CD4-positive, alpha-beta T cell (primary cell): ENCODE data around the gene MDP1. TPM values are rescaled to one million over a fixed set of nuclear protein-coding genes. Genes with fewer than 3 reads are reported as not detected.

Experiments used
- ATAC-seq: fragments of 200-7000 bp; cut with Tn5 transposase; one replicate; pipeline ENCODE4 v1.10.0; 2022; ENCODE audit warnings: mild to moderate bottlenecking; ENCODE audit not compliant: poor library complexity
- CTCF ChIA-PET: fragments of 350-600 bp; sonication (Branson Sonifier 250); formaldehyde crosslinking; loops from one replicate; lab custom pipeline; 2021; ENCODE audit warnings: antibody characterized with exemption, inconsistent platforms; lab: Charles Lee
- POLR2A ChIA-PET: fragments of 350-600 bp; sonication (Branson Sonifier 250); formaldehyde crosslinking; loops from one replicate; lab custom pipeline; 2021; ENCODE audit warnings: antibody characterized with exemption, inconsistent platforms; lab: Charles Lee
- DNase-seq, 14 experiments: peaks; one replicate each; pipeline ENCODE4 v3.0.0-alpha.2; 2013 to 2020; ENCODE audit warnings: mixed read lengths in 2 of 14
- H3K27ac ChIP-seq, 2 donors: one replicate each; pipeline versions ENCODE4 v1.5.1 to v1.7.0; 2013; ENCODE audit warnings: low read length in 2 of 2, low read depth in 1 of 2, mild to moderate bottlenecking in 1 of 2
- H3K27me3 ChIP-seq, 2 experiments: 1 replicate in 1 of 2; 2 replicates in 1 of 2; pipeline versions ENCODE4 v1.6.1 to v1.7.0; 2013; ENCODE audit warnings: low read length in 2 of 2, control low read depth in 1 of 2, mild to moderate bottlenecking in 1 of 2, moderate library complexity in 1 of 2; ENCODE audit not compliant: insufficient read depth in 2 of 2, control insufficient read depth in 1 of 2
- H3K36me3 ChIP-seq: one replicate; pipeline ENCODE4 v1.6.1; 2013; ENCODE audit warnings: low read length, control low read depth; ENCODE audit not compliant: insufficient read depth
- H3K4me1 ChIP-seq: one replicate; pipeline ENCODE4 v1.6.1; 2013; ENCODE audit warnings: low read length, control low read depth; ENCODE audit not compliant: insufficient read depth
- H3K4me3 ChIP-seq: one replicate; pipeline ENCODE4 v1.5.1; 2013; ENCODE audit warnings: mild to moderate bottlenecking, low read length, moderate library complexity
- H3K9me3 ChIP-seq, 2 experiments: 1 replicate in 1 of 2; 2 replicates in 1 of 2; pipeline versions ENCODE4 v1.6.1 to v1.7.0; 2013; ENCODE audit warnings: low read length in 2 of 2, mild to moderate bottlenecking in 2 of 2, control low read depth in 1 of 2, moderate library complexity in 1 of 2; ENCODE audit not compliant: control insufficient read depth in 1 of 2, insufficient read depth in 1 of 2
- H3K27ac Mint-ChIP-seq: one replicate; pipeline ENCODE4 v1.8.0; 2020; ENCODE audit warnings: mixed read lengths
- H3K27me3 Mint-ChIP-seq: one replicate; pipeline ENCODE4 v1.8.0; 2021; ENCODE audit warnings: mixed read lengths
- H3K36me3 Mint-ChIP-seq: one replicate; pipeline ENCODE4 v1.8.0; 2021; ENCODE audit warnings: low read depth, mixed read lengths
- H3K4me1 Mint-ChIP-seq: one replicate; pipeline ENCODE4 v1.8.0; 2021; ENCODE audit warnings: low read depth, mixed read lengths
- H3K4me3 Mint-ChIP-seq: one replicate; pipeline ENCODE4 v1.8.0; 2020; ENCODE audit warnings: mild to moderate bottlenecking, mixed read lengths
- H3K9me3 Mint-ChIP-seq: one replicate; pipeline ENCODE4 v1.8.0; 2020; ENCODE audit warnings: mixed read lengths
- intact Hi-C, 2 experiments: fragments of 100-400 bp; cut with DNase I in 1 of 2; cut with micrococcal nuclease in 1 of 2; formaldehyde crosslinking; loops; one replicate each; pipeline versions ENCODE4 v1.15.1 to v1.9.0; 2023 to 2025; cut with DNase I, micrococcal nuclease
- total RNA-seq, 174 experiments: library from RNA in 2 of 174; stranded (reverse) in 2 of 174; gene quantifications; one replicate each; pipeline ENCODE4 v1.2.3 and lab custom pipeline; 2021 to 2026
- TF ChIP-seq, protein P1 (sequence below): fragments of 200-600 bp; IDR thresholded peaks from one replicate; pipeline ENCODE4 v1.8.0; 2022; ENCODE audit warnings: antibody characterized with exemption, mild to moderate bottlenecking

Gene MDP1
- total RNA-seq, 2 experiments from 2014 or later, result 3.2 to 3.7 TPM

DNA sequence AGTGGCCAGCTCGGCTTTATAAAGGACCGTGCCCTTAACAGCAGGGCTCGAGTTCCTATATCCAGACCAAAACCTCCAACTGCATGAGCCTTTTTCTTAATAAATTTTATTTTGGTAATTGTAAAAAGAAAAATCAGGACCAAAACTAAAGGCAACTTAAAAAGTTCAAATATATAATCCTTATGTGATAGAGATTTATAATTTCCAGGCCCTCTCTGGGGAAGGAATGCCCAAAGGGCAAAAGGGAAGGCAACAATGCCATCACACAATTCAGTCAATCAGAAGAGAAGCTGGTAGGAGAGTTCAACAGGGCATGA is 26.8 kb downstream of the MDP1 start:
- peaks cover 47% of the 10 kb centered on the region for H3K4me1 Mint-ChIP-seq
- intact Hi-C loops, result loop anchor here (2.0 to 5.0 kb wide), 4 partner anchors 42 to 74 kb away; partner anchors contain the start of genes PSME2 (in 2 of the 2), RNF31 (in 2 of the 2), DCAF11 (in 1 of the 2) and GMPR2 (in 1 of the 2)

DNA sequence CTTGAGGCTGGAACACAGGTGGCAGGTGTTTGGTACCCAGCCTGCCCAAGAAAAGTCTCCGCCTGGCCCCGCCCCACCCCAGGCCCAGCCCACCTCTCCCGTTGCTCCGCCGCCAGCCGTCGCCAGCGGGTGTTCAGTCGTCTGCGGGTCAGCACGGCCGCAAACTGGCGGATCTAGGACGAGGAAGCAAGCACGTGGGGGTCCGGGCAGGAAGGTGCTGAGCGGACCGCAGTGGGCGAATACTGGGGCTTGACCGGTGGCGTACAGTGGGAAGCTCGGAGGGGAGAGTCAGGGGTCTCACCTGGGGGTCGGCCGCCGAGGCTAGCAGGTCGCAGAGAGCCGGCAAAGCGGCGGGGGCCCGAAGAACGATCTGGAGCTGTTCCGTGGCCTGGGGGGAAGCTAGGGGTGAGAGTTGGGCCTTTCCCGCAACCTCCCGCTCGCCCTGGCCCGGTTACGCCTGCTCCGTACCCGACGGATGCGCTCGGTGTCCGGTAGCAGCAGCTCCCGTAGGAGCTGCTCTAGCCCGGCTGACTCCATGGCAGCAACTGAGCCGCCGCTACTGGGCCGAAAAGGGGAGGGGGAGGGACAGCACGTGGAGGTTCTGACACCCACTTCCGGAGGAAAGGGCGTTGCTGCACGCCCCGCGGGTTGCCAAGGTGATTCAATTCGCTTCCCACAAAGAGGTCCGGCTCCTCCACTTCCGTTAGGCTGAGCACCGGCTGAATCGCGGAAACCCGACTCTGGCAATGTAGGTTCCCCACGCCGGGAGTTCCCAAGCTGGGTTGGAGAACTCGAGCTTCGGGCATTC is 27.4 kb downstream of the MDP1 start, which contains the start of gene IPO4:
Gene IPO4, minus strand, starts transcription at position 566 of the 808 bp plus-strand sequence. Its CDS starts 29 bp downstream, at position 537.
- Mint-ChIP-seq H3K4me3 (peak within 1 kb of the TSS; percentile 93), H3K27ac (peak within 1 kb of the TSS; percentile 91), H3K9me3 (no peaks in the 10 kb centered on the region), H3K4me1 (peaks cover 45% of the 10 kb centered on the region), H3K36me3 (peaks cover 63% of the 10 kb centered on the region), H3K27me3 (no peaks in the 10 kb centered on the region)
- ChIA-PET CTCF (interaction anchor here (0.6 to 2.6 kb wide), 7 partner anchors 27 to 145 kb away, joined by 3 to 24 read pairs (median 4); partner anchors contain the start of genes IRF9, MDP1 and RABGGTA), POLR2A (interaction anchor here (0.7 to 7.4 kb wide), 23 partner anchors 9 to 122 kb away, joined by 3 to 85 read pairs (median 5); partner anchors contain the start of genes CHMP4A, CIDEB, DCAF11 and DHRS1)
- peaks cover 56% of the 10 kb centered on the region for H3K36me3 ChIP-seq
- H3K4me3 ChIP-seq, result peak within 1 kb of the TSS; percentile 75
- TF ChIP-seq, protein P1, sequence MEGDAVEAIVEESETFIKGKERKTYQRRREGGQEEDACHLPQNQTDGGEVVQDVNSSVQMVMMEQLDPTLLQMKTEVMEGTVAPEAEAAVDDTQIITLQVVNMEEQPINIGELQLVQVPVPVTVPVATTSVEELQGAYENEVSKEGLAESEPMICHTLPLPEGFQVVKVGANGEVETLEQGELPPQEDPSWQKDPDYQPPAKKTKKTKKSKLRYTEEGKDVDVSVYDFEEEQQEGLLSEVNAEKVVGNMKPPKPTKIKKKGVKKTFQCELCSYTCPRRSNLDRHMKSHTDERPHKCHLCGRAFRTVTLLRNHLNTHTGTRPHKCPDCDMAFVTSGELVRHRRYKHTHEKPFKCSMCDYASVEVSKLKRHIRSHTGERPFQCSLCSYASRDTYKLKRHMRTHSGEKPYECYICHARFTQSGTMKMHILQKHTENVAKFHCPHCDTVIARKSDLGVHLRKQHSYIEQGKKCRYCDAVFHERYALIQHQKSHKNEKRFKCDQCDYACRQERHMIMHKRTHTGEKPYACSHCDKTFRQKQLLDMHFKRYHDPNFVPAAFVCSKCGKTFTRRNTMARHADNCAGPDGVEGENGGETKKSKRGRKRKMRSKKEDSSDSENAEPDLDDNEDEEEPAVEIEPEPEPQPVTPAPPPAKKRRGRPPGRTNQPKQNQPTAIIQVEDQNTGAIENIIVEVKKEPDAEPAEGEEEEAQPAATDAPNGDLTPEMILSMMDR, result no peak
- H3K27ac ChIP-seq, result peak within 1 kb of the TSS; percentile 70 to 88
- no peaks in the 10 kb centered on the region for H3K9me3 ChIP-seq
- ATAC-seq, result peak; percentile 91
- H3K4me1 ChIP-seq, result peaks cover 32% of the 10 kb centered on the region
- no peaks in the 10 kb centered on the region for H3K27me3 ChIP-seq
- DNase-seq, result peak; percentile 86 to 98 (median 94)
- intact Hi-C loops, result loop anchor here (1.0 to 5.0 kb wide), 5 partner anchors 25 to 74 kb away; partner anchors contain the start of genes PSME2 (in 2 of the 2), RNF31 (in 2 of the 2), CHMP4A (in 1 of the 2) and DCAF11 (in 1 of the 2)

More for the DNA sequence above, 26.8 kb downstream of the MDP1 start:
- Mint-ChIP-seq H3K4me3 (peak overlapping the region; percentile 93), H3K27me3 (no peaks in the 10 kb centered on the region), H3K36me3 (peaks cover 59% of the 10 kb centered on the region), H3K9me3 (no peaks in the 10 kb centered on the region), H3K27ac (peak overlapping the region; percentile 91)
- Histone ChIP-seq H3K4me3 (no peak overlapping the region), H3K36me3 (peaks cover 52% of the 10 kb centered on the region), H3K27ac (peak overlapping the region; percentile 52 to 62), H3K9me3 (no peaks in the 10 kb centered on the region), H3K4me1 (peaks cover 33% of the 10 kb centered on the region), H3K27me3 (no peaks in the 10 kb centered on the region)
- no peak for DNase-seq
- ATAC-seq, result no peak
- ChIA-PET CTCF (interaction anchor here (0.6 to 2.6 kb wide), 7 partner anchors 27 to 145 kb away, joined by 3 to 24 read pairs (median 4); partner anchors contain the start of genes IRF9, MDP1 and RABGGTA), POLR2A (interaction anchor here (0.7 to 7.4 kb wide), 23 partner anchors 9 to 121 kb away, joined by 3 to 85 read pairs (median 5); partner anchors contain the start of genes CHMP4A, CIDEB, DCAF11 and DHRS1)
- TF ChIP-seq, protein P1, result no peak

DNA sequence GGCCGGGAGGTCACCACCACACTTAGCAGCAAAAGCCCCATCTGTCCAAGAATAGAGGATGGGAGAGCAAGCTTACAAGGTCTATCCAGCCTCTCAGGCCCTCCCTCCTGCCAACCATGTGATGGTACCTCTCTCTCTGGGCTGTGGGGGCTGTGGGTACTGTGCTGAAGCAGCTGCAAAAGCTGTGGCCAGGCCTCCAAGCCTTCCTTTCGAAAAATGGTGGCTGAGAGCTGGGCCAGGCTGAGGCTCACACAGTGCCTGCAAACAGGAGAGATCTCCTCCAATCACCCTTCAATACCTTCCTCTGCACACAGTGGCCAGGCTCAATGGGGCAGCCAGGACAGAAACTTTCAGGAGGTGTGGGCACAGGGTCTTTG is 28.3 kb downstream of the MDP1 start:
- no peaks in the 10 kb centered on the region for H3K9me3 ChIP-seq
- H3K27ac Mint-ChIP-seq, result peak overlapping the region; percentile 91
- no peaks in the 10 kb centered on the region for H3K27me3 Mint-ChIP-seq
- DNase-seq, result no peak
- TF ChIP-seq, protein P1, result no peak
- ChIA-PET CTCF (interaction anchor here (0.7 to 2.6 kb wide), 3 partner anchors 8 to 28 kb away, joined by 3 to 24 read pairs (median 13); partner anchors contain the start of genes IRF9, MDP1 and TM9SF1), POLR2A (interaction anchor here (0.6 to 7.4 kb wide), 8 partner anchors 14 to 83 kb away, joined by 3 to 85 read pairs (median 9); partner anchors contain the start of genes CHMP4A, DCAF11, IRF9 and NRL)
- H3K27me3 ChIP-seq, result no peaks in the 10 kb centered on the region
- no peaks in the 10 kb centered on the region for H3K9me3 Mint-ChIP-seq
- intact Hi-C loops, result loop anchor here in 1 of 2 experiments (2.0 to 5.0 kb wide), 2 partner anchors 23 to 40 kb away; partner anchors contain the start of genes PSME2 and RNF31
- peaks cover 39% of the 10 kb centered on the region for H3K4me1 Mint-ChIP-seq
- peak overlapping the region; percentile 93 for H3K4me3 Mint-ChIP-seq
- peaks cover 65% of the 10 kb centered on the region for H3K36me3 Mint-ChIP-seq
- H3K4me1 ChIP-seq, result peaks cover 32% of the 10 kb centered on the region
- H3K36me3 ChIP-seq, result peaks cover 58% of the 10 kb centered on the region
- ATAC-seq, result no peak
- H3K27ac ChIP-seq, result peak overlapping the region in 1 of 2 donors; percentile 88
- peak overlapping the region; percentile 75 for H3K4me3 ChIP-seq
